SJCRH30 (cell line): ENCODE results near the gene GRID1. TPM values are rescaled to one million over a fixed set of nuclear protein-coding genes. Genes with fewer than 3 reads are reported as not detected.

Source experiments
- DNase-seq, 2 experiments: peaks; one replicate each; pipeline ENCODE4 v3.0.0-alpha.2; 2015 to 2020
- H3K27ac ChIP-seq: fragments of 250-450 bp; sonication (Bioruptor Pico); 2 replicates; pipeline ENCODE4 v1.5.1; 2020; ENCODE audit warnings: mild to moderate bottlenecking, moderate library complexity
- H3K27me3 ChIP-seq: fragments of 250-450 bp; sonication (Bioruptor Pico); 2 replicates; pipeline ENCODE4 v1.5.1; 2020; ENCODE audit warnings: mild to moderate bottlenecking, moderate library complexity
- H3K36me3 ChIP-seq: fragments of 250-450 bp; sonication (Bioruptor Pico); 2 replicates; pipeline ENCODE4 v1.5.1; 2020; ENCODE audit warnings: mild to moderate bottlenecking, moderate library complexity
- H3K4me1 ChIP-seq: fragments of 250-450 bp; sonication (Bioruptor Pico); 2 replicates; pipeline ENCODE4 v1.5.1; 2020; ENCODE audit warnings: mild to moderate bottlenecking, moderate library complexity
- H3K4me3 ChIP-seq: fragments of 250-450 bp; sonication (Bioruptor Pico); 2 replicates; pipeline ENCODE4 v1.5.1; 2020; ENCODE audit warnings: mild to moderate bottlenecking, moderate library complexity
- H3K9me3 ChIP-seq: fragments of 250-450 bp; sonication (Bioruptor Pico); replicated peaks from 2 replicates; pipeline ENCODE4 v1.5.1; 2020; ENCODE audit warnings: mild to moderate bottlenecking, moderate library complexity
- total RNA-seq: library from RNA; depleted of rRNA; stranded (reverse); fragments of >200 nt; shearing (Covaris generic); gene quantifications from 2 replicates; pipeline ENCODE4 v1.2.3, GENCODE V29; 2014

GRID1 gene
- total RNA-seq, 1 experiment from 2014 or later: not detected

- no peak overlapping the region for H3K27ac ChIP-seq
- H3K9me3 ChIP-seq: no peaks in the 10 kb centered on the region
- DNase-seq: no peak
- no peaks in the 10 kb centered on the region for H3K27me3 ChIP-seq
- H3K4me1 ChIP-seq: no peaks in the 10 kb centered on the region
- H3K4me3 ChIP-seq: no peak overlapping the region
- H3K36me3 ChIP-seq: no peaks in the 10 kb centered on the region
These were observed 294.8 kb downstream of the GRID1 start for GRCh38 chr10:86071758-86072157.

- H3K36me3 ChIP-seq: no peaks in the 10 kb centered on the region
- no peaks in the 10 kb centered on the region for H3K4me1 ChIP-seq
- no peak overlapping the region for H3K27ac ChIP-seq
- no peak overlapping the region for H3K4me3 ChIP-seq
- no peak for DNase-seq
- no peaks in the 10 kb centered on the region for H3K9me3 ChIP-seq
- H3K27me3 ChIP-seq: no peaks in the 10 kb centered on the region
These were observed 295.4 kb downstream of the GRID1 start for GRCh38 chr10:86071145-86071544.

GRCh38 chr10:86070278-86070677 lies 296.3 kb downstream of the GRID1 start:
- Histone ChIP-seq H3K27ac (no peak overlapping the region), H3K9me3 (no peaks in the 10 kb centered on the region), H3K4me3 (no peak overlapping the region), H3K27me3 (no peaks in the 10 kb centered on the region), H3K4me1 (no peaks in the 10 kb centered on the region), H3K36me3 (no peaks in the 10 kb centered on the region)
- no peak for DNase-seq

GRCh38 chr10:86068231-86069054 lies 298.2 kb downstream of the GRID1 start:
- Histone ChIP-seq H3K4me3 (no peak overlapping the region), H3K36me3 (no peaks in the 10 kb centered on the region), H3K27ac (no peak overlapping the region), H3K27me3 (no peaks in the 10 kb centered on the region), H3K4me1 (no peaks in the 10 kb centered on the region), H3K9me3 (no peaks in the 10 kb centered on the region)
- no peak for DNase-seq

- no peak for DNase-seq
- Histone ChIP-seq H3K27ac (no peak overlapping the region), H3K27me3 (no peaks in the 10 kb centered on the region), H3K36me3 (no peaks in the 10 kb centered on the region), H3K4me3 (no peak overlapping the region), H3K4me1 (no peaks in the 10 kb centered on the region), H3K9me3 (no peaks in the 10 kb centered on the region)
These were observed 299.1 kb downstream of the GRID1 start for GRCh38 chr10:86067436-86068050.

GRCh38 chr10:86066696-86067095 lies 299.9 kb downstream of the GRID1 start:
- no peaks in the 10 kb centered on the region for H3K36me3 ChIP-seq
- H3K4me1 ChIP-seq: no peaks in the 10 kb centered on the region
- H3K4me3 ChIP-seq: no peak overlapping the region
- no peaks in the 10 kb centered on the region for H3K27me3 ChIP-seq
- H3K9me3 ChIP-seq: no peaks in the 10 kb centered on the region
- no peak overlapping the region for H3K27ac ChIP-seq
- DNase-seq: no peak

- Histone ChIP-seq H3K4me1 (no peaks in the 10 kb centered on the region), H3K36me3 (no peaks in the 10 kb centered on the region), H3K9me3 (no peaks in the 10 kb centered on the region), H3K27me3 (no peaks in the 10 kb centered on the region), H3K27ac (no peak overlapping the region), H3K4me3 (no peak overlapping the region)
- DNase-seq: no peak
These were observed 300.8 kb downstream of the GRID1 start for GRCh38 chr10:86065711-86066251.

- DNase-seq: no peak
- H3K36me3 ChIP-seq: no peaks in the 10 kb centered on the region
- no peak overlapping the region for H3K4me3 ChIP-seq
- H3K27me3 ChIP-seq: no peaks in the 10 kb centered on the region
- no peaks in the 10 kb centered on the region for H3K4me1 ChIP-seq
- H3K9me3 ChIP-seq: no peaks in the 10 kb centered on the region
- H3K27ac ChIP-seq: no peak overlapping the region
These were observed 301.5 kb downstream of the GRID1 start for GRCh38 chr10:86064931-86065662.

GRCh38 chr10:86064219-86064618 lies 302.4 kb downstream of the GRID1 start:
- H3K27me3 ChIP-seq: no peaks in the 10 kb centered on the region
- H3K9me3 ChIP-seq: no peaks in the 10 kb centered on the region
- H3K4me1 ChIP-seq: no peaks in the 10 kb centered on the region
- H3K36me3 ChIP-seq: no peaks in the 10 kb centered on the region
- H3K4me3 ChIP-seq: no peak overlapping the region
- H3K27ac ChIP-seq: no peak overlapping the region
- no peak for DNase-seq

GRCh38 chr10:86063341-86063740 lies 303.3 kb downstream of the GRID1 start:
- Histone ChIP-seq H3K27me3 (no peaks in the 10 kb centered on the region), H3K9me3 (no peaks in the 10 kb centered on the region), H3K27ac (no peak overlapping the region), H3K4me1 (no peaks in the 10 kb centered on the region), H3K4me3 (no peak overlapping the region), H3K36me3 (no peaks in the 10 kb centered on the region)
- no peak for DNase-seq

- Histone ChIP-seq H3K4me3 (no peak overlapping the region), H3K27me3 (no peaks in the 10 kb centered on the region), H3K9me3 (no peaks in the 10 kb centered on the region), H3K27ac (no peak overlapping the region), H3K36me3 (no peaks in the 10 kb centered on the region), H3K4me1 (no peaks in the 10 kb centered on the region)
- no peak for DNase-seq
These were observed 303.9 kb downstream of the GRID1 start for GRCh38 chr10:86062647-86063145.

GRCh38 chr10:86062198-86062550 lies 304.4 kb downstream of the GRID1 start:
- Histone ChIP-seq H3K4me1 (no peaks in the 10 kb centered on the region), H3K36me3 (no peaks in the 10 kb centered on the region), H3K4me3 (no peak overlapping the region), H3K9me3 (no peaks in the 10 kb centered on the region), H3K27ac (no peak overlapping the region), H3K27me3 (no peaks in the 10 kb centered on the region)
- no peak for DNase-seq

GRCh38 chr10:86061278-86062197 lies 305.1 kb downstream of the GRID1 start:
- H3K36me3 ChIP-seq: no peaks in the 10 kb centered on the region
- no peaks in the 10 kb centered on the region for H3K9me3 ChIP-seq
- H3K4me1 ChIP-seq: no peaks in the 10 kb centered on the region
- no peak overlapping the region for H3K27ac ChIP-seq
- DNase-seq: no peak
- H3K27me3 ChIP-seq: no peaks in the 10 kb centered on the region
- no peak overlapping the region for H3K4me3 ChIP-seq
